Esophagus muscularis mucosa (tissue), 4 donors: ENCODE results near the gene POLN. TPM values are rescaled to one million over a fixed set of nuclear protein-coding genes. Genes with fewer than 3 reads are reported as not detected.

Experiments
- DNase-seq: peaks from one replicate; pipeline ENCODE4 v3.0.0-alpha.2; 2017; ENCODE audit errors: extremely low spot score
- H3K27ac ChIP-seq, 4 donors: fragments of 200-600 bp; sonication (generic); replicated peaks in 1 of 4; 1 replicate in 3 of 4; 2 replicates in 1 of 4; pipeline ENCODE4 v1.5.1; 2016 to 2019; ENCODE audit warnings: mild to moderate bottlenecking in 1 of 4
- H3K27me3 ChIP-seq, 4 donors: fragments of 200-600 bp; sonication (generic); one replicate each; pipeline versions ENCODE4 v1.5.1 to v1.6.0; 2016 to 2019
- H3K36me3 ChIP-seq, 4 donors: fragments of 200-600 bp; sonication (generic); one replicate each; pipeline ENCODE4 v1.5.1; 2016 to 2019
- H3K4me1 ChIP-seq, 4 donors: fragments of 200-600 bp; sonication (generic); one replicate each; pipeline ENCODE4 v1.5.1; 2016 to 2019
- H3K4me3 ChIP-seq, 4 donors: fragments of 200-600 bp; sonication (generic); 1 replicate in 2 of 4; 2 replicates in 2 of 4; pipeline ENCODE4 v1.5.1; 2016 to 2019; ENCODE audit warnings: mild to moderate bottlenecking in 4 of 4, moderate library complexity in 1 of 4
- H3K9me3 ChIP-seq, 4 donors: fragments of 200-600 bp; sonication (generic); 1 replicate in 3 of 4; 2 replicates in 1 of 4; pipeline ENCODE4 v1.5.1; 2016 to 2019
- EP300 ChIP-seq: sonication (generic); formaldehyde crosslinking; IDR thresholded peaks from one replicate; pipeline ENCODE4 v1.6.1; 2017; ENCODE audit warnings: antibody characterized with exemption
- POLR2A ChIP-seq: fragments of 450-650 bp; IDR thresholded peaks from one replicate; pipeline ENCODE4 v1.6.1; 2017; ENCODE audit warnings: antibody characterized with exemption, moderate library complexity, mild to moderate bottlenecking, low read depth
- POLR2AphosphoS5 ChIP-seq, 2 donors: sonication (generic); formaldehyde crosslinking; IDR thresholded peaks; one replicate each; pipeline ENCODE4 v1.6.1; 2017; ENCODE audit warnings: antibody characterized with exemption in 2 of 2
- WGBS: methylation state at CpG from one replicate; pipeline ENCODE4 v1.1.5; 2018; 5-methylcytosine and 5-hydroxymethylcytosine counted together
- intact Hi-C: fragments of 100-400 bp; cut with DNase I; formaldehyde crosslinking; loops from one replicate; pipeline ENCODE4 v1.15.1; 2023
- total RNA-seq, 4 donors: library from RNA; depleted of rRNA; stranded (reverse); fragments of >200 nt; gene quantifications; one replicate each; pipeline versions ENCODE4 v1.1.0 to v1.2.1, GENCODE V29; 2016
- TF ChIP-seq, protein P1 (sequence below), 3 experiments: fragments of 200-600 bp in 2 of 3; fragments of 450-650 bp in 1 of 3; sonication (generic) in 2 of 3; IDR thresholded peaks; one replicate each; pipeline ENCODE4 v1.5.1; 2017 to 2019; ENCODE audit warnings: antibody characterized with exemption in 3 of 3, mild to moderate bottlenecking in 2 of 3, moderate library complexity in 1 of 3

POLN gene
- total RNA-seq, 4 donors from 2014 or later = 1.2 to 3.3 (median 2.7) TPM

DNA sequence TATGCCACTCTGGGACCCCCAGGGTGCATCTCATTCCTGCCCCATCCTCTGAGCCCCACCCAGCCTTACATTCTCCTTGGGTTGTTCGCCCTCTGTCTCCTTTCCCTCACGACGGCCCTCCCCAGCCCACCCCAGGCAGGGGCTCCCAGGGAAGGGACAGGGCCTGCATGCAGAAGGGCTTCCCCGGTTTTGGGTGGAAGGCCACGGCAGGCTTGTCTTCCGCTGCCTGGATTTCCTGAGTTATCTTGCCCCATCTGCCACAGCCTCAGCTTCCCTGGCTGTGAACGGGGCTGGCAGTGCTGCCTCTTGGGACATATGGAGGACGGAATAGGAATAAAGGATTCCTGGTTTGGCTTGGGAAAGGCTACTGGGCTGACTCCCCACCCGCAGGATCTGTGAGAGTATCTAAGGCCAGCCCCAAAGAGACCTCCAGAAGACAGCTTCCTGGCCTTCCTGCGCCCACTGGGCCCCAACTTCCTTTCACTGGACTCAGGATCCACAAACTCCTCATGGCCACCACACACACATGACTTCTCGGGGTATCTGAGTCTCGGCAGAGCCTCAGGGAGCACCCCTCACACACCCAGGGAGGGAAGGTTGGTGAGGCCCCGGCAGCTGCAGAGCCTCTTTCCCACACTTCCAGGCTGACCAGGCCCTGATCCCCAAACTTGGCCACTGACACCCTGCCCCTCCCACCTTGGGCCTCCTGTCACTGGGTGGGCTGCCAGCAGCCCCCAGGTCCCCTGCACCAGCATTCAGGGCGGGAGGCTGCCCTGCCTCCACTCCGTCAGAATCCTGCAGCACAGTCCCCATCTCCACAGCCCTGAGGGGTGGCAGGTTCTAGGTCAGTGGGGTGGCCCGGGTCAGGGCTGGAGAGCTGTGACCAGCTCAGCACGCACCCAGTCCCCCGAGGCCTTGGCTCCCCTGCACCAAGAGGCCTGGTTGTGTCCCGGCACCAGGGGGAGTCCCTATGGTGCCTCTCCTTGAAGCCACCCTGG lies 23.5 kb upstream of the POLN start:
- Histone ChIP-seq H3K27ac (peak overlapping the region; percentile 50 to 79 (median 61)), H3K4me1 (peaks cover 37 to 59% (median 47%) of the 10 kb centered on the region in 4 donors), H3K27me3 (no peaks in the 10 kb centered on the region), H3K36me3 (peaks cover 0 to 5% (median 2%) of the 10 kb centered on the region in 4 donors), H3K4me3 (peak overlapping the region in 1 of 4 donors; percentile 10), H3K9me3 (no peaks in the 10 kb centered on the region)
- intact Hi-C loops = no loop called here
- TF ChIP-seq POLR2AphosphoS5 (IDR thresholded peaks at IDR 0.05) (no peak), EP300 (no peak), POLR2A (no peak)
- TF ChIP-seq, protein P1, sequence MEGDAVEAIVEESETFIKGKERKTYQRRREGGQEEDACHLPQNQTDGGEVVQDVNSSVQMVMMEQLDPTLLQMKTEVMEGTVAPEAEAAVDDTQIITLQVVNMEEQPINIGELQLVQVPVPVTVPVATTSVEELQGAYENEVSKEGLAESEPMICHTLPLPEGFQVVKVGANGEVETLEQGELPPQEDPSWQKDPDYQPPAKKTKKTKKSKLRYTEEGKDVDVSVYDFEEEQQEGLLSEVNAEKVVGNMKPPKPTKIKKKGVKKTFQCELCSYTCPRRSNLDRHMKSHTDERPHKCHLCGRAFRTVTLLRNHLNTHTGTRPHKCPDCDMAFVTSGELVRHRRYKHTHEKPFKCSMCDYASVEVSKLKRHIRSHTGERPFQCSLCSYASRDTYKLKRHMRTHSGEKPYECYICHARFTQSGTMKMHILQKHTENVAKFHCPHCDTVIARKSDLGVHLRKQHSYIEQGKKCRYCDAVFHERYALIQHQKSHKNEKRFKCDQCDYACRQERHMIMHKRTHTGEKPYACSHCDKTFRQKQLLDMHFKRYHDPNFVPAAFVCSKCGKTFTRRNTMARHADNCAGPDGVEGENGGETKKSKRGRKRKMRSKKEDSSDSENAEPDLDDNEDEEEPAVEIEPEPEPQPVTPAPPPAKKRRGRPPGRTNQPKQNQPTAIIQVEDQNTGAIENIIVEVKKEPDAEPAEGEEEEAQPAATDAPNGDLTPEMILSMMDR (IDR thresholded peaks at IDR 0.05) = no peak
- 88% methylated on average over 14 of the region's 19 CpGs for WGBS
- DNase-seq = no peak

DNA sequence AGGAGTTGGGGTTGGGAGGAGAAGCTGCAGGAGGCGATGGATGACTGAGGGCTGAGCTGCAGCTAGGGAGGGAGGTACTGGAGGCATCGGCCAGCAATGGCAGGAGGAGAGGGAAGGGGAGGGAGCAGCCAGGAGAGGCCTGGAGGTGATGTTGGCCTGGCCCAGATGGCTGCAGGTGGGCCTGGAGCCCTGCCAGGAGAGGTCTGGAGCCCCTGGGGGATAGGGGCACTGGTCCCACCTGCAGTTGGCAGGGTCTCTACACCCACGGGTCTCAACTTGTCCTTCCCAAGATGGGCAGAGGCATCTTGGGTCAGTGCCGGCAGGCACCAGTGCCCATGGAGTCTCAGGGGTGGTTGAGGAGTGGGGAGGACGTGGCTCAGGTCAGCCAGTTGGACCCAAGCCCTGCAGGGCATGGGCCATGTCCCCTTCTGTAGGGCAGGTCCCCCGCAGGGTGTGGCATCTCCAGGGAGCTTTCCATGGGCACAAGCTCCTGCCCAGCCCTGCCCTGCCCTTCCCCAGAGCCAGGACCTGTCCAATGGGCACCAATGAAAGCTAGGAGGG lies 22.6 kb upstream of the POLN start:
- peaks cover 45 to 68% (median 55%) of the 10 kb centered on the region in 4 donors for H3K4me1 ChIP-seq
- H3K4me3 ChIP-seq = no peak overlapping the region
- H3K9me3 ChIP-seq = no peaks in the 10 kb centered on the region
- H3K27ac ChIP-seq = peak overlapping the region in 1 of 4 donors; percentile 79
- TF ChIP-seq EP300 (no peak), POLR2AphosphoS5 (IDR thresholded peaks at IDR 0.05) (no peak), POLR2A (no peak)
- TF ChIP-seq, protein P1 (IDR thresholded peaks at IDR 0.05) = no peak
- no peaks in the 10 kb centered on the region for H3K27me3 ChIP-seq
- DNase-seq = no peak
- WGBS = 75% methylated on average over 3 of the region's 6 CpGs
- intact Hi-C loops = loop anchor here (5.0 kb wide), 2 partner anchors 153 to 273 kb away; partner anchors contain the start of genes CFAP99, FAM193A and ZFYVE28
- H3K36me3 ChIP-seq = peaks cover 0 to 2% (median 0%) of the 10 kb centered on the region in 4 donors

DNA sequence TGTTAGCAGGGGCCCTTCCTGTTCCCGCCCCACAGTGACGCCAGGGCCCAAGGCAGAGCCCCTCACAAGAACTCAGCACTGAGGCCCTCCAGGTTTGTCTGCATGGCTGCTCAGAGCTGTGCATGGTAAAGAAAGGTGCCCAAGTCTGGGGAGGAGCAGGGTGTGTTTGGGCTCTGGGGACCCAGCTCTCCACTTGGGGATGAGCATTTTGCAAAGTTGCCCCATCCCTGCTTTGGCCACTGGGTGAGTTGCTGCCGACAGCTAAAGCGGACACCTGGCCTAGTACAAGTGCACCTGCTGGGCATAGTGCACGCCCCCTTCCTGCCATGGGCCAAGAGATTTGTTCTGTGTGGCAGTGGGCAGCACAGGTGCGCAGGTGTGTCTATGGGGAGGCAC lies 22.0 kb upstream of the POLN start:
- H3K36me3 ChIP-seq = peaks cover 0 to 2% (median 0%) of the 10 kb centered on the region in 4 donors
- WGBS = no CpG with 5 or more reads among the region's 6 CpGs
- TF ChIP-seq POLR2AphosphoS5 (IDR thresholded peaks at IDR 0.05) = no peak
- TF ChIP-seq POLR2A = no peak
- TF ChIP-seq EP300 = no peak
- TF ChIP-seq, protein P1 (IDR thresholded peaks at IDR 0.05) = no peak
- H3K4me1 ChIP-seq = peaks cover 48 to 74% (median 62%) of the 10 kb centered on the region in 4 donors
- no peaks in the 10 kb centered on the region for H3K27me3 ChIP-seq
- H3K9me3 ChIP-seq = no peaks in the 10 kb centered on the region
- no peak for DNase-seq
- H3K27ac ChIP-seq = no peak overlapping the region
- intact Hi-C loops = loop anchor here (5.0 kb wide), 2 partner anchors 153 to 273 kb away; partner anchors contain the start of genes CFAP99, FAM193A and ZFYVE28
- no peak overlapping the region for H3K4me3 ChIP-seq

DNA sequence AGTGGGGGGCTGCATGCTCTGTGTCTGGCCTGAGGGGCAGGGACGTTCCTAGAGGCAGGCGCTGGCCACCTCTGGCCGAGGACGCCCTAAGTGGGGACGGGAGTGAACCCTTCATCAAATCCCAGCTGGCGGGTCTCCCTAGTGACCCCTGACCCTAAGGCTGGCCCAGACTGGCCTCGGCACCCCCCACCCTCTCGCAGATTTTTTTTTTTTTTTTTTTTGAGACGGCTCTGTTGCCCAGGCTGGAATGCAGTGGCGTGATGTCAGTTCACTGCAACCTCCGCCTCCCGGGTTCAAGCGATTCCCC lies 21.0 kb upstream of the POLN start:
- 45% methylated on average over 10 of the region's 13 CpGs for WGBS
- H3K9me3 ChIP-seq = no peaks in the 10 kb centered on the region
- peak overlapping the region; percentile 93 to 96 (median 94) for H3K27ac ChIP-seq
- no peak for DNase-seq
- H3K4me1 ChIP-seq = peaks cover 58 to 84% (median 72%) of the 10 kb centered on the region in 4 donors
- peak overlapping the region; percentile 61 to 93 (median 78) for H3K4me3 ChIP-seq
- TF ChIP-seq, protein P1 (IDR thresholded peaks at IDR 0.05) = no peak
- TF ChIP-seq EP300 = no peak
- TF ChIP-seq POLR2A = no peak
- no peak for TF ChIP-seq POLR2AphosphoS5 (IDR thresholded peaks at IDR 0.05)
- intact Hi-C loops = loop anchor here (5.0 kb wide), 2 partner anchors 154 to 274 kb away; partner anchors contain the start of genes CFAP99, FAM193A and ZFYVE28
- no peaks in the 10 kb centered on the region for H3K27me3 ChIP-seq
- peaks cover 0 to 8% (median 5%) of the 10 kb centered on the region in 4 donors for H3K36me3 ChIP-seq
